GF-D8 (cell line): ENCODE results near the gene NLRP13.

Source experiments
- DNase-seq: peaks from one replicate; lab custom pipeline; 2025; lab: John Stamatoyannopoulos, UW

Gene NLRP13

GRCh38 chr19:55901369-55902079 lies 30.6 kb downstream of the NLRP13 start:
- no peak for DNase-seq

GRCh38 chr19:55898911-55899310 lies 33.2 kb downstream of the NLRP13 start:
- no peak for DNase-seq

GRCh38 chr19:55882626-55883025 lies 49.5 kb downstream of the NLRP13 start:
- DNase-seq, result no peak

- no peak for DNase-seq
Observed at GRCh38 chr19:55877211-55877610, 54.9 kb downstream of the NLRP13 start.

- DNase-seq, result no peak
Observed at GRCh38 chr19:55870736-55871135, 61.4 kb downstream of the NLRP13 start.

GRCh38 chr19:55867101-55867500 lies 65.0 kb downstream of the NLRP13 start:
- DNase-seq, result no peak

GRCh38 chr19:55866521-55866920 lies 65.6 kb downstream of the NLRP13 start:
- DNase-seq, result no peak

GRCh38 chr19:55858969-55859368 lies 73.2 kb downstream of the NLRP13 start:
- no peak for DNase-seq

GRCh38 chr19:55858401-55858800 lies 73.7 kb downstream of the NLRP13 start:
- DNase-seq, result no peak

- no peak for DNase-seq
Observed at GRCh38 chr19:55857974-55858373, 74.2 kb downstream of the NLRP13 start.

- no peak for DNase-seq
Observed at GRCh38 chr19:55857149-55857548, 75.0 kb downstream of the NLRP13 start.

GRCh38 chr19:55855160-55855559 lies 77.0 kb downstream of the NLRP13 start:
- no peak for DNase-seq
